ENCODE data around the gene NME1.

DNA sequence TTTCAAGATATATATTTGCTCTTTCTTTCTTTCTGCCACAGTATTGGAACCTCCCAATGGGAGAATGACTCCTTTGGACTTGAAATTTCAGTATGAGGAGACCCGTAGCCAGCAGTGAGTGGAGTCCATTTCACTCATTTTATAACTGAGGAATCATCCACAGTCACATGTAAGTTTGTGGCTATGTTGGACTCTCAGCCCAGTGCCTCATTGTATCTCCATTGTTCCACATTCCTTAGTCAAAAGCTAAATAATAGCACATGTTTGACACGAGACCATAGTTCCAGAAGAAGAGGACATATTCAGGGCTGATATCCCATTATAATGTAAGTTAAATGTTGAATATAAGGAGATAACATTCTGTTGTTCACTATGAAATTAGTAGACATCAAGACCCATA is 20.0 kb upstream of the NME1 start:
- TF ChIP-seq, protein P1, sequence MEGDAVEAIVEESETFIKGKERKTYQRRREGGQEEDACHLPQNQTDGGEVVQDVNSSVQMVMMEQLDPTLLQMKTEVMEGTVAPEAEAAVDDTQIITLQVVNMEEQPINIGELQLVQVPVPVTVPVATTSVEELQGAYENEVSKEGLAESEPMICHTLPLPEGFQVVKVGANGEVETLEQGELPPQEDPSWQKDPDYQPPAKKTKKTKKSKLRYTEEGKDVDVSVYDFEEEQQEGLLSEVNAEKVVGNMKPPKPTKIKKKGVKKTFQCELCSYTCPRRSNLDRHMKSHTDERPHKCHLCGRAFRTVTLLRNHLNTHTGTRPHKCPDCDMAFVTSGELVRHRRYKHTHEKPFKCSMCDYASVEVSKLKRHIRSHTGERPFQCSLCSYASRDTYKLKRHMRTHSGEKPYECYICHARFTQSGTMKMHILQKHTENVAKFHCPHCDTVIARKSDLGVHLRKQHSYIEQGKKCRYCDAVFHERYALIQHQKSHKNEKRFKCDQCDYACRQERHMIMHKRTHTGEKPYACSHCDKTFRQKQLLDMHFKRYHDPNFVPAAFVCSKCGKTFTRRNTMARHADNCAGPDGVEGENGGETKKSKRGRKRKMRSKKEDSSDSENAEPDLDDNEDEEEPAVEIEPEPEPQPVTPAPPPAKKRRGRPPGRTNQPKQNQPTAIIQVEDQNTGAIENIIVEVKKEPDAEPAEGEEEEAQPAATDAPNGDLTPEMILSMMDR (IDR thresholded peaks at IDR 0.05) = no peak
- TF ChIP-seq POLR2A (IDR thresholded peaks at IDR 0.05) (no peak), POLR2AphosphoS5 (IDR thresholded peaks at IDR 0.05) (no peak)

Measured in sigmoid colon (tissue), 4 donors.